Measurements from ENCODE around the gene CFAP90. TPM values are rescaled to one million over a fixed set of nuclear protein-coding genes. Genes with fewer than 3 reads are reported as not detected.

The CFAP90 gene
- total RNA-seq, 2 donors from 2014 or later, result not detected

DNA sequence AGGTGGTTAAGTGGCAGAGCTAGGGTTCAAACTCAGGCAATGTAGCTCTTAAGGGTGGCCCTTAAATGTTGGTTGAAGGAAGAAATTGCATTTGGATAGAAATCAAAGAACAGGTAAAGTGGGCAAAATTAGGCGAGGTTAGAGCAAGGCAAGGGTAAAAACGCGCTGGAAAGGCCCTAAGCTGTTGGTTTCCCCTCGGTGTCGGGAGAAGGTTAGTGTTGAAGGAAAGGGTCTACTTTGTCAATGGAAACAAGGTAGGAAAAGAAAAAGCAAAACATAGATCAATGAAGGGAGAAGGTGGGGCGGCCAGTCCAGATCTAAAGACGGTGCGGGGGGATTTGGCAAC, 17.5 kb upstream of the CFAP90 start:
- intact Hi-C loops (cut with DNase I), result no loop called here
- H3K4me1 ChIP-seq, result peaks cover 10% of the 10 kb centered on the region
- no peak for TF ChIP-seq CTCF (IDR thresholded peaks at IDR 0.05)

DNA sequence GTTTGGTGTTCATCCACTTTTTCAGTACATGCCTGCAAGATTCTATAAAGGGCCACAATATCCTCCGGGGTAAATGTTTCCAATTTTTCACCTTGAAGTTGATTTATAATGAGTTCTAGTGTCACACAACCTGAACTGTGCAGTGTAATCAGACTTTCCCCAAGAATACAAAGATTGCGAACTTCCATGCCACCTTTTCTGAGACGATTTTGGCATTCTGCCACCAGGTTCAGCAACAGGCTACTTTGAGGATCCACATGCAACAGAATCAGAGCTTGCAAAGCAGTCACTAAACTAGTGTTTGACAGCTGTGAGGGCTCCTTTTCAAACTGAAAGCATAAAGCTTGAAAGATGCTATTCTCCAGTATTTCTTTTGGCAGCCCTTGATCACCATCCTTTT, 16.3 kb upstream of the CFAP90 start:
- Histone ChIP-seq H3K4me3 (no peak overlapping the region), H3K27ac (no peak overlapping the region), H3K36me3 (no peaks in the 10 kb centered on the region), H3K4me1 (peaks cover 10% of the 10 kb centered on the region), H3K9me3 (no peaks in the 10 kb centered on the region), H3K27me3 (no peaks in the 10 kb centered on the region), H3K9ac (ENCODE audit: low read depth in 2 of 2, low read length in 2 of 2) (no peak overlapping the region)
- intact Hi-C loops (cut with DNase I), result no loop called here
- TF ChIP-seq CTCF (IDR thresholded peaks at IDR 0.05), result no peak
- no peak for DNase-seq

More for the DNA sequence above, 17.5 kb upstream of the CFAP90 start:
- Histone ChIP-seq H3K9me3 (no peaks in the 10 kb centered on the region), H3K27me3 (no peaks in the 10 kb centered on the region), H3K9ac (ENCODE audit: low read depth in 2 of 2, low read length in 2 of 2) (peak overlapping the region; percentile 87 to 88), H3K27ac (peak overlapping the region; percentile 53), H3K4me3 (peak overlapping the region; percentile 88), H3K36me3 (no peaks in the 10 kb centered on the region)
- DNase-seq, result no peak

- intact Hi-C loops (cut with DNase I), result no loop called here
- TF ChIP-seq CTCF (IDR thresholded peaks at IDR 0.05), result no peak
- Histone ChIP-seq H3K27me3 (no peaks in the 10 kb centered on the region), H3K4me1 (peaks cover 7% of the 10 kb centered on the region), H3K27ac (no peak overlapping the region), H3K36me3 (no peaks in the 10 kb centered on the region), H3K9me3 (no peaks in the 10 kb centered on the region), H3K9ac (ENCODE audit: low read depth in 2 of 2, low read length in 2 of 2) (no peak overlapping the region), H3K4me3 (no peak overlapping the region)
- no peak for DNase-seq
Measured at GRCh38 chr5:7866196-7866595, 15.3 kb upstream of the CFAP90 start.

DNA sequence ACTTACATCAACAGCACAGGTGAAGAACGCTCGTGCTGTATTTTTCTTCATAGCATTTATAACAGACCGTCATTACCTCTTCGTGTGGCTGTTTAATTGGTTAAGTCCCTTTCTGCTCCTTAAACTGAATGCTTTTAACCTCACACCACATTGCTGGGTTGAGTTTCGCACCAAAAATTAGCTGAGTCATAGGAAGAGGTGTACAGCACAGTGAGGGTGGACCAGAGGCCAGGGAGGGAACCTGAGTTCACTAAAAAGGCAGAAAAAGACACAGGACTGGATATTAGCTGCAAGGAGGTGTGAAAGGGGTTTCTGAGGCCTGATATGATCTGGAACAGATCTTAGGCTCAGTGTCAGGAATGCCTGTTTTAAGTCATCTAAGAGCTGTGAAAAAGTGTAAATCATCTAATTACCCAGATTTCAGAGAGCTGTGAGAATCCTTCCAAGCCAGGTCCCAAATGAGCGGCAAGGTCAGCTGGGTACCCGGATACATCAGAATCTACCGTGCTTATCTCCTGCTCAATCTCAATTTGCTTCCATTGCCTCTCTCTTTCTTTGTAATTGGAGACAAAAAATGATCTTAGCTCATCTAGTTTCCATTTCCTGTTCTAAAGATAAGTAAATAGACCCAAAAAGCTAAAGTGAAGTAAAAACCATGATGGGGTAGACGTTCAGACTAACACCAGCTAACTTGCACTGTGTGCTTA, 7.1 kb upstream of the CFAP90 start:
- no peaks in the 10 kb centered on the region for H3K27me3 ChIP-seq
- H3K27ac ChIP-seq, result no peak overlapping the region
- TF ChIP-seq CTCF (IDR thresholded peaks at IDR 0.05), result no peak
- no peak for DNase-seq
- H3K9me3 ChIP-seq, result no peaks in the 10 kb centered on the region
- H3K4me1 ChIP-seq, result no peaks in the 10 kb centered on the region
- no peak overlapping the region for H3K9ac ChIP-seq (ENCODE audit: low read depth in 2 of 2, low read length in 2 of 2)
- H3K4me3 ChIP-seq, result no peak overlapping the region
- intact Hi-C loops (cut with DNase I), result no loop called here
- H3K36me3 ChIP-seq, result no peaks in the 10 kb centered on the region

- Histone ChIP-seq H3K9me3 (no peaks in the 10 kb centered on the region), H3K4me1 (no peaks in the 10 kb centered on the region), H3K27ac (no peak overlapping the region), H3K27me3 (no peaks in the 10 kb centered on the region), H3K4me3 (no peak overlapping the region), H3K9ac (ENCODE audit: low read depth in 2 of 2, low read length in 2 of 2) (no peak overlapping the region), H3K36me3 (no peaks in the 10 kb centered on the region)
- intact Hi-C loops (cut with DNase I), result no loop called here
- no peak for TF ChIP-seq CTCF (IDR thresholded peaks at IDR 0.05)
- no peak for DNase-seq
Measured at GRCh38 chr5:7857361-7857760, 6.4 kb upstream of the CFAP90 start.

All from colonic mucosa (tissue), 4 donors.